ENCODE data around the gene ST6GAL1. TPM values are rescaled to one million over a fixed set of nuclear protein-coding genes. Genes with fewer than 3 reads are reported as not detected.

Gene ST6GAL1
- polyA plus RNA-seq, 1 of the 3 experiments (the other 2 are of a cell fraction): 3.9 TPM

DNA sequence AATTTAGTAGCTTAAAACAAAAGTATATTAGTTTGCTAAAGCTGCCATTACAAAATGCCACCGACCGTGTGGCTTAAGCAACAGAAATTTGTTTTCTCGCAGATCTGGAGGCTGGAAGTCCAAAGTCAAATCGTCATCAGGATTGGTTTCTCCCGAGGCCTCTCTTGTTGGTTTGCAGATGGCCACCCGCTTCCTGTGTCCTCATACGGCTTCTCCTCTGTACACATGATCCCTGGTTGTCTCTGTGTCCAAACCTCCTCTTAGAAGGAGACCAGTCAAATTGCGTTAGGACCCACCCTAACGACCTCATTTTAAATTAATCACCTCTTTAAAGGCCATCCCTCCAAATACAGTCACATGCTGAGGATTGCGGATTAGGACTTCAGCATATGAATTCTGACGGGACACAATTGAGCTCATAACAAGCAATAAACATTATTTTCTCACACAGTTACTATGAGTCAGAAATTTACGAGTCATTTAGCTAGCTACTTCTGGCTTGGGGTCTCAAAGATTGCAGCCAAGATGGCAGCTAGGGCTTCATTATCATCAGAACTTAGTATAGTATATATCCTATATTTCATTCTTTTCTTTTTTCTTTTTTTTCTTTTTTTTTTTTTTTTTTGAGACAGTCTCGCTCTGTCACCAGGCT is 150.6 kb downstream of the ST6GAL1 start:
- H3K4me3 ChIP-seq (ENCODE audit: low read depth in 2 of 2, low read length in 1 of 2): no peak overlapping the region

DNA sequence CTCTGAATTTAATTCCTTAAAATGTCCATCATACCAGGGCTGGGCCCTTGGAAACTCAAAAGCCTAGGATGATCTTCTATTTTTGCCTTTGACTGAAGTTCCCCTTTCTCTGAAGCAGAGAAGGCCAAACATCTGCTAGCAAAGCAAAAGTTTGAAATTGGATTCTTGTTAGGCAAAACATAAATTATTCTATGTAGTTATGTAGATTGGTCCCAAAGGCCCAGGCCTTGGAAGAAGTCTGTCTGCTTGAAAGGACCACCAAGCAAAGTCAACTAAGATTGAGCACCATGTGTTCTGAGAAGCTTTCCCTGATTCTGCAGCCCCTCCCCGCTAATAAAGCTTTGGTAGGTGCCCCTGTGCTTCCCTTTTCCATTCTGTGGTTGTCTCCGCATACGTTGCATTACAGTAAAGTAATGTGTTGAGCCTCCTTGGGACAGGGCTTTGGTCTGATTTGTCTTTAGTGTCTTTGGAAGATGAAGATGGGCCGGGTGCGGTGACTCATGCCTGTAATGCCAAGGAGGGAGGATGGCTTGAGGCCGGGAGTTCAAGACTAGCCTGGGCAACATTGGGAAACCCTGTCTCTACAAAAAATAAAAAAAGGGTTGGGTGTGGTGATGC is 152.5 kb downstream of the ST6GAL1 start:
- no peaks in the 10 kb centered on the region for H3K79me2 ChIP-seq (ENCODE audit: insufficient read depth)
- H3F3A ChIP-seq (replicated peaks; ENCODE audit: insufficient read depth): no peaks in the 10 kb centered on the region
- H2AFZ ChIP-seq (ENCODE audit: low read depth): no peak overlapping the region
- H3K4me1 ChIP-seq (ENCODE audit: control insufficient read depth in 1 of 2, insufficient read depth in 2 of 2, low read depth in 1 of 2, low read length in 1 of 2): no peaks in the 10 kb centered on the region; a peak in 1 of 4 replicates
- H3K4me2 ChIP-seq: no peak overlapping the region
- no peak for DNase-seq
- ChIA-PET CTCF (no interaction called here), POLR2A (no interaction called here)
- no peak overlapping the region for H3K9ac ChIP-seq
- TF ChIP-seq, protein P1, sequence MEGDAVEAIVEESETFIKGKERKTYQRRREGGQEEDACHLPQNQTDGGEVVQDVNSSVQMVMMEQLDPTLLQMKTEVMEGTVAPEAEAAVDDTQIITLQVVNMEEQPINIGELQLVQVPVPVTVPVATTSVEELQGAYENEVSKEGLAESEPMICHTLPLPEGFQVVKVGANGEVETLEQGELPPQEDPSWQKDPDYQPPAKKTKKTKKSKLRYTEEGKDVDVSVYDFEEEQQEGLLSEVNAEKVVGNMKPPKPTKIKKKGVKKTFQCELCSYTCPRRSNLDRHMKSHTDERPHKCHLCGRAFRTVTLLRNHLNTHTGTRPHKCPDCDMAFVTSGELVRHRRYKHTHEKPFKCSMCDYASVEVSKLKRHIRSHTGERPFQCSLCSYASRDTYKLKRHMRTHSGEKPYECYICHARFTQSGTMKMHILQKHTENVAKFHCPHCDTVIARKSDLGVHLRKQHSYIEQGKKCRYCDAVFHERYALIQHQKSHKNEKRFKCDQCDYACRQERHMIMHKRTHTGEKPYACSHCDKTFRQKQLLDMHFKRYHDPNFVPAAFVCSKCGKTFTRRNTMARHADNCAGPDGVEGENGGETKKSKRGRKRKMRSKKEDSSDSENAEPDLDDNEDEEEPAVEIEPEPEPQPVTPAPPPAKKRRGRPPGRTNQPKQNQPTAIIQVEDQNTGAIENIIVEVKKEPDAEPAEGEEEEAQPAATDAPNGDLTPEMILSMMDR (IDR thresholded peaks at IDR 0.05): no peak
- TF ChIP-seq, protein P2, sequence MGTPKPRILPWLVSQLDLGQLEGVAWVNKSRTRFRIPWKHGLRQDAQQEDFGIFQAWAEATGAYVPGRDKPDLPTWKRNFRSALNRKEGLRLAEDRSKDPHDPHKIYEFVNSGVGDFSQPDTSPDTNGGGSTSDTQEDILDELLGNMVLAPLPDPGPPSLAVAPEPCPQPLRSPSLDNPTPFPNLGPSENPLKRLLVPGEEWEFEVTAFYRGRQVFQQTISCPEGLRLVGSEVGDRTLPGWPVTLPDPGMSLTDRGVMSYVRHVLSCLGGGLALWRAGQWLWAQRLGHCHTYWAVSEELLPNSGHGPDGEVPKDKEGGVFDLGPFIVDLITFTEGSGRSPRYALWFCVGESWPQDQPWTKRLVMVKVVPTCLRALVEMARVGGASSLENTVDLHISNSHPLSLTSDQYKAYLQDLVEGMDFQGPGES (IDR thresholded peaks at IDR 0.05; ENCODE audit: low read depth, low read length): no peak
- TF ChIP-seq SIN3A (IDR thresholded peaks at IDR 0.05; ENCODE audit: borderline replicate concordance, low read depth, low read length): no peak
- H3K36me3 ChIP-seq (replicated peaks in 1 of 2; ENCODE audit: control insufficient read depth in 1 of 2, insufficient read depth in 2 of 2, low read length in 1 of 2): no peaks in the 10 kb centered on the region
- H3K9me3 ChIP-seq: 0 out of 2 replicates have a peak, but pooled peaks cover under 1% of the 10 kb centered on the region
- no peaks in the 10 kb centered on the region for H4K20me1 ChIP-seq (ENCODE audit: insufficient read depth)
- H3K9me2 ChIP-seq: no peaks in the 10 kb centered on the region
- H3K4me3 ChIP-seq (ENCODE audit: low read depth in 2 of 2, low read length in 1 of 2): no peak overlapping the region
- no peaks in the 10 kb centered on the region for H3K27me3 ChIP-seq (ENCODE audit: insufficient read depth)
- no peak overlapping the region for H3K27ac ChIP-seq (ENCODE audit: low read depth in 2 of 2, low read length in 1 of 2)
- WGBS (ENCODE audit: low lambda C conversion rate): 97% methylated on average over 6 of the region's 6 CpGs

More for the DNA sequence above, 150.6 kb downstream of the ST6GAL1 start:
- Histone ChIP-seq H3K9me2 (no peaks in the 10 kb centered on the region), H2AFZ (ENCODE audit: low read depth) (no peak overlapping the region), H3K4me1 (ENCODE audit: control insufficient read depth in 1 of 2, insufficient read depth in 2 of 2, low read depth in 1 of 2, low read length in 1 of 2) (no peaks in the 10 kb centered on the region; a peak in 1 of 4 replicates), H3K4me2 (no peak overlapping the region), H3F3A (replicated peaks; ENCODE audit: insufficient read depth) (no peaks in the 10 kb centered on the region), H3K9ac (no peak overlapping the region), H3K79me2 (ENCODE audit: insufficient read depth) (no peaks in the 10 kb centered on the region), H4K20me1 (ENCODE audit: insufficient read depth) (no peaks in the 10 kb centered on the region), H3K9me3 (no peaks in the 10 kb centered on the region), H3K27me3 (ENCODE audit: insufficient read depth) (no peaks in the 10 kb centered on the region), H3K27ac (ENCODE audit: low read depth in 2 of 2, low read length in 1 of 2) (no peak overlapping the region), H3K36me3 (replicated peaks in 1 of 2; ENCODE audit: control insufficient read depth in 1 of 2, insufficient read depth in 2 of 2, low read length in 1 of 2) (no peaks in the 10 kb centered on the region)
- CTCF ChIA-PET: no interaction called here
- POLR2A ChIA-PET: no interaction called here
- DNase-seq: no peak
- TF ChIP-seq GABPA (IDR thresholded peaks at IDR 0.05; ENCODE audit: low read depth) (no peak), FOXJ3 (CRISPR knock-in tag; IDR thresholded peaks at IDR 0.05) (no peak), TCF12 (IDR thresholded peaks at IDR 0.05) (no peak), POLR2AphosphoS5 (IDR thresholded peaks at IDR 0.05; ENCODE audit: low read depth, low read length) (no peak), RFX5 (IDR thresholded peaks at IDR 0.05; ENCODE audit: low read length) (no peak), JUND (IDR thresholded peaks at IDR 0.05) (no peak)
- TF ChIP-seq, protein P3, sequence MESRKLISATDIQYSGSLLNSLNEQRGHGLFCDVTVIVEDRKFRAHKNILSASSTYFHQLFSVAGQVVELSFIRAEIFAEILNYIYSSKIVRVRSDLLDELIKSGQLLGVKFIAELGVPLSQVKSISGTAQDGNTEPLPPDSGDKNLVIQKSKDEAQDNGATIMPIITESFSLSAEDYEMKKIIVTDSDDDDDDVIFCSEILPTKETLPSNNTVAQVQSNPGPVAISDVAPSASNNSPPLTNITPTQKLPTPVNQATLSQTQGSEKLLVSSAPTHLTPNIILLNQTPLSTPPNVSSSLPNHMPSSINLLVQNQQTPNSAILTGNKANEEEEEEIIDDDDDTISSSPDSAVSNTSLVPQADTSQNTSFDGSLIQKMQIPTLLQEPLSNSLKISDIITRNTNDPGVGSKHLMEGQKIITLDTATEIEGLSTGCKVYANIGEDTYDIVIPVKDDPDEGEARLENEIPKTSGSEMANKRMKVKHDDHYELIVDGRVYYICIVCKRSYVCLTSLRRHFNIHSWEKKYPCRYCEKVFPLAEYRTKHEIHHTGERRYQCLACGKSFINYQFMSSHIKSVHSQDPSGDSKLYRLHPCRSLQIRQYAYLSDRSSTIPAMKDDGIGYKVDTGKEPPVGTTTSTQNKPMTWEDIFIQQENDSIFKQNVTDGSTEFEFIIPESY (IDR thresholded peaks at IDR 0.05; ENCODE audit: borderline replicate concordance, low read depth): no peak
- TF ChIP-seq, protein P4, sequence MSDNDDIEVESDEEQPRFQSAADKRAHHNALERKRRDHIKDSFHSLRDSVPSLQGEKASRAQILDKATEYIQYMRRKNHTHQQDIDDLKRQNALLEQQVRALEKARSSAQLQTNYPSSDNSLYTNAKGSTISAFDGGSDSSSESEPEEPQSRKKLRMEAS (IDR thresholded peaks at IDR 0.05; ENCODE audit: low read depth): no peak
- WGBS (ENCODE audit: low lambda C conversion rate): 88% methylated on average over 13 of the region's 13 CpGs

Measured in SK-N-SH (cell line).